B cell (primary cell): ENCODE measurements around the gene ERBB4. TPM values are rescaled to one million over a fixed set of nuclear protein-coding genes. Genes with fewer than 3 reads are reported as not detected.

Experiments
- ATAC-seq: fragments of 200-7000 bp; cut with Tn5 transposase; one replicate; pipeline ENCODE4 v1.10.0; 2021; ENCODE audit warnings: low read depth, mild to moderate bottlenecking, moderate number of reproducible peaks, moderate library complexity
- CTCF ChIA-PET: fragments of 350-600 bp; sonication (Branson Sonifier 250); formaldehyde crosslinking; loops from one replicate; lab custom pipeline; 2021; ENCODE audit warnings: antibody characterized with exemption, inconsistent platforms; lab: Charles Lee
- POLR2A ChIA-PET: fragments of 350-600 bp; sonication (Branson Sonifier 250); formaldehyde crosslinking; loops from one replicate; lab custom pipeline; 2021; ENCODE audit warnings: antibody characterized with exemption; lab: Charles Lee
- DNase-seq: peaks from one replicate; pipeline ENCODE4 v3.0.0; 2013
- H2AFZ ChIP-seq: 2 replicates; pipeline ENCODE4 v1.6.1; 2012; ENCODE audit warnings: mild to moderate bottlenecking, low read depth, low read length; ENCODE audit not compliant: insufficient read depth, poor library complexity, severe bottlenecking
- H3K27ac ChIP-seq, 2 donors: 1 replicate in 1 of 2; 2 replicates in 1 of 2; pipeline ENCODE4 v1.5.1; 2012 to 2013; ENCODE audit warnings: low read length in 2 of 2, mild to moderate bottlenecking in 2 of 2, moderate library complexity in 1 of 2
- H3K27me3 ChIP-seq, 4 experiments: fragments of 200-600 bp in 1 of 4; sonication (generic) in 1 of 4; replicated peaks in 1 of 4; 1 replicate in 2 of 4; 2 replicates in 2 of 4; pipeline versions ENCODE4 v1.6.1 to v1.7.0; 2013 to 2016; ENCODE audit warnings: low read length in 3 of 4, mild to moderate bottlenecking in 2 of 4, mixed read lengths in 1 of 4, moderate library complexity in 1 of 4; ENCODE audit not compliant: insufficient read depth in 4 of 4, control insufficient read depth in 3 of 4; ENCODE audit errors: control extremely low read depth in 1 of 4
- H3K36me3 ChIP-seq, 2 experiments: replicated peaks in 1 of 2; 1 replicate in 1 of 2; 2 replicates in 1 of 2; pipeline versions ENCODE4 v1.6.1 to v1.7.1; 2013; ENCODE audit warnings: low read length in 1 of 2; ENCODE audit not compliant: insufficient read depth in 2 of 2, control insufficient read depth in 1 of 2; ENCODE audit errors: control extremely low read depth in 1 of 2, extremely low read depth in 1 of 2
- H3K4me1 ChIP-seq, 2 donors: fragments of 200-600 bp in 1 of 2; sonication (generic) in 1 of 2; 1 replicate in 1 of 2; 2 replicates in 1 of 2; pipeline versions ENCODE4 v1.5.1 to v1.6.1; 2013 to 2017; ENCODE audit warnings: low read length in 2 of 2; ENCODE audit not compliant: control insufficient read depth in 2 of 2, insufficient read depth in 2 of 2
- H3K4me2 ChIP-seq: replicated peaks from 2 replicates; pipeline ENCODE3; 2012; ENCODE audit warnings: mild to moderate bottlenecking, low read depth, low read length; ENCODE audit not compliant: poor library complexity, severe bottlenecking
- H3K4me3 ChIP-seq, 5 experiments: fragments of 200-600 bp in 1 of 5; sonication (generic) in 1 of 5; 1 replicate in 3 of 5; 2 replicates in 2 of 5; pipeline versions ENCODE4 v1.5.1 to v1.7.0; 2011 to 2016; ENCODE audit warnings: low read length in 4 of 5, mild to moderate bottlenecking in 4 of 5, low read depth in 2 of 5, control low read depth in 1 of 5, moderate library complexity in 1 of 5; ENCODE audit not compliant: insufficient read depth in 1 of 5; ENCODE audit errors: control extremely low read depth in 1 of 5, extremely low read depth in 1 of 5
- H3K79me2 ChIP-seq: fragments of 200-600 bp; sonication (generic); one replicate; pipeline ENCODE4 v1.6.0; 2016; ENCODE audit warnings: low read length; ENCODE audit not compliant: control insufficient read depth, insufficient read depth
- H3K9ac ChIP-seq: fragments of 200-600 bp; sonication (generic); 2 replicates; pipeline ENCODE4 v1.6.1; 2017; ENCODE audit warnings: mild to moderate bottlenecking, low read length, moderate library complexity
- H3K9me3 ChIP-seq, 3 donors: one replicate each; pipeline versions ENCODE4 v1.6.1 to v1.7.1; 2013; ENCODE audit warnings: low read length in 2 of 3; ENCODE audit not compliant: control insufficient read depth in 2 of 3, insufficient read depth in 1 of 3; ENCODE audit errors: control extremely low read depth in 1 of 3
- H4K20me1 ChIP-seq: 2 replicates; pipeline ENCODE4 v1.6.0; 2012; ENCODE audit warnings: mild to moderate bottlenecking, low read length; ENCODE audit not compliant: insufficient read depth, control insufficient read depth, poor library complexity, severe bottlenecking
- H3K27ac Mint-ChIP-seq: one replicate; pipeline ENCODE4 v1.8.0; 2021; ENCODE audit warnings: mixed read lengths
- H3K27me3 Mint-ChIP-seq: one replicate; pipeline ENCODE4 v1.8.0; 2021; ENCODE audit warnings: mixed read lengths
- H3K4me1 Mint-ChIP-seq: one replicate; pipeline ENCODE4 v1.8.0; 2021; ENCODE audit warnings: mixed read lengths
- H3K4me3 Mint-ChIP-seq: one replicate; pipeline ENCODE4 v1.8.0; 2021; ENCODE audit warnings: mixed read lengths
- H3K9me3 Mint-ChIP-seq: one replicate; pipeline ENCODE4 v1.8.0; 2022; ENCODE audit warnings: mixed read lengths; ENCODE audit not compliant: insufficient read depth
- CTCF ChIP-seq: fragments of 200-600 bp; IDR thresholded peaks from one replicate; pipeline ENCODE4 v1.8.0; 2022; ENCODE audit warnings: antibody characterized with exemption, mild to moderate bottlenecking
- EZH2 ChIP-seq: IDR thresholded peaks from 2 replicates; pipeline ENCODE4 v1.6.1; 2012; ENCODE audit warnings: borderline replicate concordance, low read depth, mild to moderate bottlenecking, moderate library complexity, low read length; ENCODE audit not compliant: insufficient read depth, poor library complexity, severe bottlenecking
- WGBS: methylation state at CpG from one replicate; pipeline ENCODE4 v1.1.5; 2013; ENCODE audit warnings: missing lambda C conversion rate; ENCODE audit not compliant: insufficient coverage; 5-methylcytosine and 5-hydroxymethylcytosine counted together
- intact Hi-C: fragments of 100-400 bp; cut with micrococcal nuclease; formaldehyde crosslinking; loops from one replicate; pipeline ENCODE4 v1.10.0; 2022
- polyA plus RNA-seq: library from polyadenylated mRNA; depleted of rRNA; stranded (reverse); fragments of >200 nt; gene quantifications from 2 replicates; pipeline ENCODE4 v1.2.3, GENCODE V29; 2012
- total RNA-seq, 2 donors: library from RNA; stranded (reverse); fragments of 120-200 nt in 1 of 2; gene quantifications; 1 replicate in 1 of 2; 2 replicates in 1 of 2; pipeline versions ENCODE4 v1.2.3 to v1.2.4, GENCODE V29; 2013 to 2022

ERBB4 gene
- total and polyA plus RNA-seq, 2 donors (not counting 1 experiment from before 2014, with no cell fraction given) = not detected

GRCh38 chr2:212448698-212449097, 89.9 kb downstream of the ERBB4 start:
- no peaks in the 10 kb centered on the region for H4K20me1 ChIP-seq
- no peaks in the 10 kb centered on the region for H3K36me3 ChIP-seq
- ChIA-PET POLR2A (no interaction called here), CTCF (no interaction called here)
- WGBS = no CpG with 5 or more reads among the region's 1 CpG
- Mint-ChIP-seq H3K27ac (no peak overlapping the region), H3K9me3 (no peaks in the 10 kb centered on the region), H3K4me1 (no peaks in the 10 kb centered on the region), H3K27me3 (no peaks in the 10 kb centered on the region), H3K4me3 (no peak overlapping the region)
- no peak overlapping the region for H2AFZ ChIP-seq
- ATAC-seq = no peak
- H3K27ac ChIP-seq = no peak overlapping the region
- no peaks in the 10 kb centered on the region for H3K27me3 ChIP-seq
- no peak overlapping the region for H3K4me3 ChIP-seq
- no peaks in the 10 kb centered on the region for H3K4me1 ChIP-seq
- H3K4me2 ChIP-seq = no peak overlapping the region
- DNase-seq = no peak
- H3K9me3 ChIP-seq = no peaks in the 10 kb centered on the region
- intact Hi-C loops = no loop called here
- TF ChIP-seq CTCF (no peak), EZH2 (no peak)
- no peak overlapping the region for H3K9ac ChIP-seq
- H3K79me2 ChIP-seq = no peaks in the 10 kb centered on the region

GRCh38 chr2:212441821-212442220, 96.8 kb downstream of the ERBB4 start:
- Histone ChIP-seq H2AFZ (no peak overlapping the region), H3K36me3 (no peaks in the 10 kb centered on the region), H3K4me1 (no peaks in the 10 kb centered on the region), H3K9ac (no peak overlapping the region), H3K79me2 (no peaks in the 10 kb centered on the region), H3K27me3 (no peaks in the 10 kb centered on the region), H4K20me1 (no peaks in the 10 kb centered on the region), H3K4me2 (no peak overlapping the region), H3K9me3 (no peaks in the 10 kb centered on the region), H3K4me3 (no peak overlapping the region), H3K27ac (no peak overlapping the region)
- WGBS = no CpG with 5 or more reads among the region's 4 CpGs
- no peaks in the 10 kb centered on the region for H3K27me3 Mint-ChIP-seq
- ChIA-PET CTCF (no interaction called here), POLR2A (no interaction called here)
- peaks cover 2% of the 10 kb centered on the region for H3K9me3 Mint-ChIP-seq
- no peak overlapping the region for H3K27ac Mint-ChIP-seq
- intact Hi-C loops = no loop called here
- no peak for DNase-seq
- H3K4me1 Mint-ChIP-seq = no peaks in the 10 kb centered on the region
- no peak overlapping the region for H3K4me3 Mint-ChIP-seq
- TF ChIP-seq CTCF (no peak), EZH2 (no peak)
- no peak for ATAC-seq
